ENCODE measurements around the gene UBTD1. TPM values are rescaled to one million over a fixed set of nuclear protein-coding genes. Genes with fewer than 3 reads are reported as not detected.

The UBTD1 gene
- total RNA-seq, 1 donor: 22.1 TPM

- no peak overlapping the region for H3K4me3 ChIP-seq (ENCODE audit: low read depth, low read length)
- no peak for TF ChIP-seq CTCF (IDR thresholded peaks at IDR 0.05; ENCODE audit: insufficient read depth, low read length)
- DNase-seq (ENCODE audit: low read depth): no peak
These were observed 13.2 kb downstream of the UBTD1 start for GRCh38 chr10:97511711-97512440.

GRCh38 chr10:97512993-97513392 lies 14.3 kb downstream of the UBTD1 start:
- DNase-seq (ENCODE audit: low read depth): no peak
- TF ChIP-seq CTCF (IDR thresholded peaks at IDR 0.05; ENCODE audit: insufficient read depth, low read length): no peak

GRCh38 chr10:97514344-97514743 lies 15.6 kb downstream of the UBTD1 start:
- H3K4me3 ChIP-seq (ENCODE audit: low read depth, low read length): no peak overlapping the region
- no peak for TF ChIP-seq CTCF (IDR thresholded peaks at IDR 0.05; ENCODE audit: insufficient read depth, low read length)
- DNase-seq (ENCODE audit: low read depth): no peak

More at GRCh38 chr10:97512993-97513392, 14.3 kb downstream of the UBTD1 start:
- H3K4me3 ChIP-seq (ENCODE audit: low read depth, low read length): no peak overlapping the region

- no peak for DNase-seq (ENCODE audit: low read depth)
- H3K4me3 ChIP-seq (ENCODE audit: low read depth, low read length): no peak overlapping the region
- TF ChIP-seq CTCF (IDR thresholded peaks at IDR 0.05; ENCODE audit: insufficient read depth, low read length): no peak
These were observed 16.7 kb downstream of the UBTD1 start for GRCh38 chr10:97515271-97515978.

GRCh38 chr10:97517096-97517750 lies 18.5 kb downstream of the UBTD1 start:
- no peak for TF ChIP-seq CTCF (IDR thresholded peaks at IDR 0.05; ENCODE audit: insufficient read depth, low read length)
- H3K4me3 ChIP-seq (ENCODE audit: low read depth, low read length): no peak overlapping the region
- no peak for DNase-seq (ENCODE audit: low read depth)

GRCh38 chr10:97517778-97518300 lies 19.1 kb downstream of the UBTD1 start:
- H3K4me3 ChIP-seq (ENCODE audit: low read depth, low read length): no peak overlapping the region
- TF ChIP-seq CTCF (IDR thresholded peaks at IDR 0.05; ENCODE audit: insufficient read depth, low read length): no peak
- no peak for DNase-seq (ENCODE audit: low read depth)

Measured in fibroblast of the aortic adventitia (primary cell).